Caco-2 (cell line): ENCODE data around the gene ZNF215. TPM values are rescaled to one million over a fixed set of nuclear protein-coding genes. Genes with fewer than 3 reads are reported as not detected.

ENCODE experiments used
- BruUV-seq: library from RNA; stranded (reverse); fragments of 400-500 nt; replicated peaks from 2 replicates; lab custom pipeline; 2021; lab: Mats Ljungman, UMichigan
- CTCF ChIA-PET: fragments of 300-600 bp; sonication (Branson Sonifier 250); formaldehyde crosslinking; loops from one replicate; lab custom pipeline; 2022; ENCODE audit warnings: antibody characterized with exemption; lab: Charles Lee
- POLR2A ChIA-PET: fragments of 300-600 bp; sonication (Branson Sonifier 250); formaldehyde crosslinking; loops from one replicate; lab custom pipeline; 2022; ENCODE audit warnings: antibody characterized with exemption; lab: Charles Lee
- DNase-seq, 2 experiments: peaks; one replicate each; pipeline versions ENCODE4 v3.0.0 to v3.0.0-alpha.2; 2020 to 2022
- H3K27me3 ChIP-seq: replicated peaks from 2 replicates; pipeline ENCODE4 v1.6.0; 2011; ENCODE audit warnings: low read length; ENCODE audit not compliant: control insufficient read depth, insufficient read depth
- H3K36me3 ChIP-seq: 2 replicates; pipeline ENCODE4 v1.5.1; 2011; ENCODE audit warnings: low read length; ENCODE audit not compliant: control insufficient read depth, insufficient read depth
- H3K4me1 ChIP-seq: fragments of 250-450 bp; sonication (Bioruptor Pico); 2 replicates; pipeline ENCODE4 v1.5.1; 2020; ENCODE audit warnings: mild to moderate bottlenecking
- H3K4me3 ChIP-seq: 2 replicates; pipeline ENCODE4 v1.5.1; 2011; ENCODE audit warnings: low read depth, mild to moderate bottlenecking, control low read depth, low read length
- H3K9me3 ChIP-seq: fragments of 250-450 bp; sonication (Bioruptor Pico); 2 replicates; pipeline ENCODE4 v1.5.1; 2020; ENCODE audit warnings: mild to moderate bottlenecking, moderate library complexity
- H3K27ac Mint-ChIP-seq: one replicate; pipeline ENCODE4 v1.8.0; 2022; ENCODE audit warnings: mixed read lengths; ENCODE audit not compliant: unreplicated experiment
- H3K27me3 Mint-ChIP-seq: one replicate; pipeline ENCODE4 v1.8.0; 2022; ENCODE audit warnings: mixed read lengths; ENCODE audit not compliant: insufficient read depth, unreplicated experiment
- H3K36me3 Mint-ChIP-seq: one replicate; pipeline ENCODE4 v1.8.0; 2022; ENCODE audit warnings: mild to moderate bottlenecking, mixed read lengths; ENCODE audit not compliant: insufficient read depth, unreplicated experiment
- H3K4me1 Mint-ChIP-seq: one replicate; pipeline ENCODE4 v1.8.0; 2022; ENCODE audit warnings: low read depth, mixed read lengths; ENCODE audit not compliant: unreplicated experiment
- H3K4me3 Mint-ChIP-seq: one replicate; pipeline ENCODE4 v1.8.0; 2022; ENCODE audit warnings: mild to moderate bottlenecking, moderate library complexity, mixed read lengths; ENCODE audit not compliant: unreplicated experiment
- H3K9me3 Mint-ChIP-seq: one replicate; pipeline ENCODE4 v1.8.0; 2022; ENCODE audit warnings: mixed read lengths; ENCODE audit not compliant: unreplicated experiment
- CTCF ChIP-seq, 2 experiments: fragments of 200-600 bp in 1 of 2; IDR thresholded peaks; 1 replicate in 1 of 2; 2 replicates in 1 of 2; pipeline versions ENCODE4 v1.5.1 to v1.8.0; 2011 to 2022; ENCODE audit warnings: antibody characterized with exemption in 1 of 2, control low read depth in 1 of 2, inconsistent platforms in 1 of 2, low read depth in 1 of 2, low read length in 1 of 2, mild to moderate bottlenecking in 1 of 2, moderate library complexity in 1 of 2; ENCODE audit not compliant: insufficient read depth in 1 of 2, severe bottlenecking in 1 of 2, unreplicated experiment in 1 of 2
- intact Hi-C: fragments of 100-400 bp; cut with micrococcal nuclease; formaldehyde crosslinking; loops from one replicate; pipeline ENCODE4 v1.10.0; 2022; ENCODE audit not compliant: unreplicated experiment
- total RNA-seq: library from RNA; stranded (reverse); gene quantifications from 2 replicates; pipeline ENCODE4 v1.2.3, GENCODE V29; 2022

Gene ZNF215
- total RNA-seq, 1 experiment from 2014 or later = not detected

GRCh38 chr11:6911948-6912347, 14.3 kb upstream of the ZNF215 start:
- Mint-ChIP-seq H3K4me1 (no peaks in the 10 kb centered on the region), H3K36me3 (no peaks in the 10 kb centered on the region), H3K27ac (no peak overlapping the region), H3K27me3 (no peaks in the 10 kb centered on the region), H3K9me3 (no peaks in the 10 kb centered on the region), H3K4me3 (no peak overlapping the region)
- no peak for TF ChIP-seq CTCF (IDR thresholded peaks at IDR 0.05; ENCODE audit: insufficient read depth in 1 of 2, low read depth in 1 of 2, low read length in 1 of 2, severe bottlenecking in 1 of 2, unreplicated experiment in 1 of 2)
- Histone ChIP-seq H3K4me1 (no peaks in the 10 kb centered on the region), H3K9me3 (no peaks in the 10 kb centered on the region), H3K4me3 (no peak overlapping the region), H3K36me3 (no peaks in the 10 kb centered on the region), H3K27me3 (no peaks in the 10 kb centered on the region)
- BruUV-seq = no TSS peak
- intact Hi-C loops = no loop called here
- no peak for DNase-seq
- POLR2A ChIA-PET = no interaction called here
- CTCF ChIA-PET = no interaction called here

GRCh38 chr11:6919698-6920097, 6.5 kb upstream of the ZNF215 start:
- Histone ChIP-seq H3K27me3 (no peaks in the 10 kb centered on the region), H3K4me1 (no peaks in the 10 kb centered on the region), H3K9me3 (no peaks in the 10 kb centered on the region; the same call in 1 of the 2 replicates), H3K36me3 (no peaks in the 10 kb centered on the region), H3K4me3 (no peak overlapping the region)
- no peak overlapping the region for H3K4me3 Mint-ChIP-seq
- H3K27ac Mint-ChIP-seq = no peak overlapping the region
- CTCF ChIA-PET = no interaction called here
- no peaks in the 10 kb centered on the region for H3K36me3 Mint-ChIP-seq
- H3K27me3 Mint-ChIP-seq = peaks cover 8% of the 10 kb centered on the region
- BruUV-seq = no TSS peak
- intact Hi-C loops = no loop called here
- POLR2A ChIA-PET = no interaction called here
- no peak for TF ChIP-seq CTCF (IDR thresholded peaks at IDR 0.05; ENCODE audit: insufficient read depth in 1 of 2, low read depth in 1 of 2, low read length in 1 of 2, severe bottlenecking in 1 of 2, unreplicated experiment in 1 of 2)
- no peaks in the 10 kb centered on the region for H3K9me3 Mint-ChIP-seq
- no peaks in the 10 kb centered on the region for H3K4me1 Mint-ChIP-seq
- no peak for DNase-seq

- DNase-seq = no peak
- BruUV-seq = no TSS peak
- TF ChIP-seq CTCF (IDR thresholded peaks at IDR 0.05; ENCODE audit: insufficient read depth in 1 of 2, low read depth in 1 of 2, low read length in 1 of 2, severe bottlenecking in 1 of 2, unreplicated experiment in 1 of 2) = no peak
- Histone ChIP-seq H3K4me1 (no peaks in the 10 kb centered on the region), H3K27me3 (no peaks in the 10 kb centered on the region), H3K36me3 (no peaks in the 10 kb centered on the region), H3K4me3 (no peak within 1 kb of the TSS), H3K9me3 (no peaks in the 10 kb centered on the region; the same call in 1 of the 2 replicates)
- H3K4me3 Mint-ChIP-seq = no peak within 1 kb of the TSS
- no peaks in the 10 kb centered on the region for H3K4me1 Mint-ChIP-seq
- no peaks in the 10 kb centered on the region for H3K9me3 Mint-ChIP-seq
- ChIA-PET CTCF (no interaction called here), POLR2A (no interaction called here)
- no peak within 1 kb of the TSS for H3K27ac Mint-ChIP-seq
- intact Hi-C loops = no loop called here
- H3K27me3 Mint-ChIP-seq = peaks cover 8% of the 10 kb centered on the region
- H3K36me3 Mint-ChIP-seq = no peaks in the 10 kb centered on the region
Observed at GRCh38 chr11:6920702-6921101, 5.5 kb upstream of the ZNF215 start, which contains the start of gene OR2D3. OR2D3 (plus strand) TSS chr11:6921002; CDS start chr11:6921002, 0 bp downstream.
